Daoy (cell line): ENCODE data around the gene RAB8A. TPM values are rescaled to one million over a fixed set of nuclear protein-coding genes. Genes with fewer than 3 reads are reported as not detected.
"Not testable (repeated sequence)": the region's sequence is repeated elsewhere in the genome, so short reads cannot be mapped to it uniquely, and the experiment has no call there.

Experiments
- DNase-seq: peaks from one replicate; pipeline ENCODE4 v3.0.0-alpha.2; 2015; ENCODE audit warnings: low read depth
- total RNA-seq: library from RNA; depleted of rRNA; stranded (reverse); fragments of >200 nt; shearing (Covaris generic); gene quantifications from 2 replicates; pipeline ENCODE4 v1.2.3, GENCODE V29; 2014

Gene RAB8A
- total RNA-seq, 1 experiment from 2014 or later: 63.7 TPM

GRCh38 chr19:16112778-16113177 is 1.1 kb downstream of the RAB8A start:
- no peak for DNase-seq

GRCh38 chr19:16113727-16114126 is 2.0 kb downstream of the RAB8A start:
- no peak for DNase-seq

- DNase-seq: no peak
Observed at GRCh38 chr19:16115301-16116039, 3.8 kb downstream of the RAB8A start.

GRCh38 chr19:16116067-16116466 is 4.4 kb downstream of the RAB8A start:
- DNase-seq: no peak

- DNase-seq: no peak
Observed at GRCh38 chr19:16117594-16118033, 5.9 kb downstream of the RAB8A start.

GRCh38 chr19:16118489-16119033 is 6.9 kb downstream of the RAB8A start:
- DNase-seq: no peak

GRCh38 chr19:16119075-16119857 is 7.6 kb downstream of the RAB8A start:
- not testable (repeated sequence) for DNase-seq

GRCh38 chr19:16121141-16121540 is 9.5 kb downstream of the RAB8A start:
- no peak for DNase-seq

- no peak for DNase-seq
Observed at GRCh38 chr19:16121967-16122366, 10.3 kb downstream of the RAB8A start.

- DNase-seq: no peak
Observed at GRCh38 chr19:16124953-16125352, 13.3 kb downstream of the RAB8A start.

GRCh38 chr19:16125737-16126495 is 14.2 kb downstream of the RAB8A start:
- DNase-seq: no peak

GRCh38 chr19:16127080-16127479 is 15.4 kb downstream of the RAB8A start:
- DNase-seq: no peak

- DNase-seq: no peak
Observed at GRCh38 chr19:16127776-16128371, 16.2 kb downstream of the RAB8A start.

GRCh38 chr19:16131648-16132047 is 20.0 kb downstream of the RAB8A start:
- DNase-seq: no peak

GRCh38 chr19:16133818-16134217 is 22.1 kb downstream of the RAB8A start:
- DNase-seq: no peak

- DNase-seq: no peak
Observed at GRCh38 chr19:16134510-16134909, 22.8 kb downstream of the RAB8A start.

GRCh38 chr19:16135430-16136127 is 23.9 kb downstream of the RAB8A start:
- DNase-seq: no peak

- no peak for DNase-seq
Observed at GRCh38 chr19:16136185-16136999, 24.7 kb downstream of the RAB8A start.

GRCh38 chr19:16139752-16140151 is 28.1 kb downstream of the RAB8A start:
- DNase-seq: no peak

- no peak for DNase-seq
Observed at GRCh38 chr19:16141043-16141442, 29.4 kb downstream of the RAB8A start.
